Measurements from ENCODE around the gene GOLGA8H.
"Not testable (repeated sequence)": the region's sequence is repeated elsewhere in the genome, so short reads cannot be mapped to it uniquely, and the experiment has no call there.

GOLGA8H gene

GRCh38 chr15:30650012-30650929 is 46.4 kb downstream of the GOLGA8H start:
- Histone ChIP-seq H3K4me1 (no peaks in the 10 kb centered on the region), H3K36me3 (no peaks in the 10 kb centered on the region), H3K4me3 (no peak overlapping the region), H3K27ac (no peak overlapping the region), H3K27me3 (no peaks in the 10 kb centered on the region), H3K9me3 (no peaks in the 10 kb centered on the region)
- intact Hi-C loops (cut with DNase I; ENCODE audit: low total_unique reads), result no loop called here
- DNase-seq, result no peak
- TF ChIP-seq CTCF (IDR thresholded peaks at IDR 0.05), result no peak

DNA sequence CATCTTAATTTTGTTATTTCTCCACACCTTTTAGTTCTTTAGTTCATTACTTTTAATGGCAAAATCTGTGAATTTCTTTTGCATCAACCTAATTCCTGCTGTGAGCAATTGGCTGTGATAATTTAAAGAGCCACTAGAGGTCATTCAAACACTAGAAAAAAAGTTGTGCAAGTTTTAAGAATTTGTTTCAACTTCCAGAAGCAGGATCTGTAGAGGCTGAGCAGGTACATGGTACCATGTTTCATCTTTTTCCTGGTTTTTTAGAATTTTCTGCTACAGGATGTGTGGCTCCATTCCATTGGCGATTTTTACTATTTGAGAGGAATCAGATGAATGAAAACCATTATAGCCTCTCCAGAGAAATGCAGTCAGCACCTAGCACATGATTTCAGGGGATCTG is 57.3 kb downstream of the GOLGA8H start:
- H3K36me3 ChIP-seq; H3K4me3 ChIP-seq; intact Hi-C loops (cut with DNase I; ENCODE audit: low total_unique reads); H3K27ac ChIP-seq; DNase-seq; H3K9me3 ChIP-seq; H3K27me3 ChIP-seq; H3K4me1 ChIP-seq: not testable (repeated sequence)
- TF ChIP-seq CTCF (IDR thresholded peaks at IDR 0.05), result peak; percentile 31 to 39
